22Rv1 (cell line): Measurements from ENCODE around the gene GRIN3B.

ENCODE experiments used
- CTCF ChIP-seq: fragments of 450-650 bp; IDR thresholded peaks from 2 replicates; pipeline ENCODE4 v1.5.1; 2017; ENCODE audit warnings: mild to moderate bottlenecking
- ZFX ChIP-seq: fragments of 450-650 bp; IDR thresholded peaks from 2 replicates; pipeline ENCODE4 v1.6.1; 2017; ENCODE audit warnings: antibody characterized with exemption, borderline replicate concordance

GRCh38 chr19:1017115-1017905 lies 17.1 kb downstream of the GRIN3B start:
- TF ChIP-seq CTCF: no peak
- no peak for TF ChIP-seq ZFX
